Jurkat, Clone E6-1 (cell line): Measurements from ENCODE around the gene WWC1.
"Not testable (repeated sequence)": the region's sequence is repeated elsewhere in the genome, so short reads cannot be mapped to it uniquely, and the experiment has no call there.

Experiments used
- DNase-seq: peaks from one replicate; pipeline ENCODE4 v3.0.0-alpha.2; 2011; ENCODE audit warnings: low read depth, low spot score
- H3K4me3 ChIP-seq: 2 replicates; pipeline ENCODE4 v1.5.1; 2011; ENCODE audit warnings: mild to moderate bottlenecking, low read length, control low read depth, moderate library complexity

WWC1 gene

DNA sequence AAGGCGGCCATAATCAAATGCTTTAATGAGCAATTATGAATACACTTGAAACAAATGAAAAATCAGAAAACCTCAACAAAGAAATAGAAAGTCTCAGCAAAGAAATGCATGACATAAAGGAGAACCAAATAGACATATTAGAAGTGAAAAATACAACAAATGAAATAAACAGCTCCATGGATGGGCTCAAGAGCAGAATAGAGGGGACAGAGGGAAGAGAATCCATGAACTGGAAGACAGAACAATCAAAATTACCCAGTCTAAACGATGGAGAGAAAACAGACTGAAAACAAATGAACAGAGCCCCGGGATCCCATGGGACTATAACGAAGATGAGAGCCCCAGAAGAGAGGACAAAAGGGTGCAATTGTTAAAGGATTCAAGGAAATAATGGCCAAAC is 6.6 kb upstream of the WWC1 start:
- H3K4me3 ChIP-seq: no peak overlapping the region
- DNase-seq: no peak

DNA sequence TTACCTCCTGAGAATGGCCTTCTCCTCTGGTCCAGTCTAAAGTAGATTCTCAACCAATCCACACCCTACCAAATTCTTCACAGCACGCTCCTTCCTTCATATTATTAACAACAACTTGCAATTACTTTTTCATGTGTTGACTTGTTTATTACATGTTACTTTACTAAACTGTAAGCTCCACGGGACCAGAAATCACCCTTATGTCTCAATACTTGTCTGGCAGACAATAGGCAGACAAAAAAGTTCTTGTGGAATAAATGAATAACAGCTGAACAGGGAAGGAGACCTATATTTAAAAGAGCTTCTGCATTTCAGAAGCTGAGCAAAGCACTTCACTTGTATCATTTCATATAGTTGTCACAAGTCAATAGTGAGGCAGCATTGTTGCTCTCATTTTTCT is 5.7 kb upstream of the WWC1 start:
- no peak for DNase-seq
- no peak overlapping the region for H3K4me3 ChIP-seq

- no peak overlapping the region for H3K4me3 ChIP-seq
- no peak for DNase-seq
Measured at GRCh38 chr5:168286386-168286785, 5.1 kb upstream of the WWC1 start.

GRCh38 chr5:168286863-168287262 is 4.6 kb upstream of the WWC1 start:
- DNase-seq: not testable (repeated sequence)

DNA sequence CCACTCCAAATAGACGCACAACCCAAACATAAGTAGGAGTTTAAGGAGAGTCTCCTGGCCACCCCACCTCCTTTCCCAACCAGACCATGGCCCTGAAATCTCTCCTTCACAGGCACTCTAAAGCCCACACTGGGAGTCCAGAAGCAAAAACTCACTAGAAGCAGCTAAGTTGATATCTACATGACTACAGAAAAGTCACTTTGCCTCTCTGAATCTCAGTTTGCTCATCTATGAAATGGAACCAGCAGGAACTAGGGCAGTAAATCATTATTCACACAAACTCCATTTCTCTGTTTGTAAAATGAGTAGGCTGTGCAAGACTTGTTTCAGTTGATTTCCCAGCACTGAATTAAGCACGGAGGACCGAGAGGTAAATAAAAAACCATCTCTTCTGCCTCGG is 4.1 kb upstream of the WWC1 start:
- H3K4me3 ChIP-seq: no peak overlapping the region
- DNase-seq: no peak

More at GRCh38 chr5:168286863-168287262, 4.6 kb upstream of the WWC1 start:
- H3K4me3 ChIP-seq: not testable (repeated sequence)

DNA sequence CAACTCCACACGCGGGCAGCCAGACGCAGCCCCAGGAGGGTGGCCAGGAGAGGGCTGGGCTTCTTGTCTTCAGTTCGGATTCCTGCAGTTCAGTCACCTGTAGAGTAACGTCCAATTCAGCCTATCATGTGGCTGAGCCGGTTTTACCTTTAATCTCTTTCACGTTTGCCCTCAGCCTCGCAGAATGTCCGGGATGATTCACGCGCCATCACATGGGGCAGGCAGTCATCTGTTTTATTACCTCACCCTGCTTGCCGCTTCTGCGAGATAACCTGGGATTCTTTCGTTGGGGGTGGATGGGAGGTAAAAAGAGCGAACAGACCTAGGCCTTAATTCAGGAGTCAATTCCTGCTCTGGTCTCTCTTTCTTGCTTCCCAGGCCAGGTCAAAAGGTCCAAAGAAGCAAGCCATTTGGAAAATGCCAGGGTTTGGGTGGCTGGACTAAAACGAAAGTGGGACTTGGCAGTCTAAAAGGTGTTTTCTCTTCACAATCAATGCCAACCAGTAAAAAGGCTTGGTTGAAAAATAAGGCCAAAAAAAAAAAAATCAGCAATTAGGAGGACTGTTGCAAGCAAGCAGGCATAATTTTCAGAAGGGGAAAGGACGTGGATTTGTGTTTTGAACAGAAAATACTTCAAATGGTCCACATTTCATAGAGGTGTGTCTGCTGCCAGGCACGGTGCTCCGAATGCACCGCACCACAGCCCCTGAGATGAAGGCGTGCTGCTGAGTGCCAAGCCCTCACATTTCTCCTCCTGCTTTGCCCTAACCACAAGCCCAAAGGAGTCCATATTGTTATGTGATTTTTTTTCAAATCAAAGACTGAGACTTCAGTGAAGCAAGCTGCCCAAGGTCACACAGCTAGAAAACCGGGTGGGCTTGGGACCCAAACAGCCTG is 2.8 kb upstream of the WWC1 start:
- no peak for DNase-seq
- H3K4me3 ChIP-seq: no peak overlapping the region

- no peak for DNase-seq
- H3K4me3 ChIP-seq: peak overlapping the region; percentile 27
Measured at GRCh38 chr5:168290902-168291341, 523 bp upstream of the WWC1 start.

DNA sequence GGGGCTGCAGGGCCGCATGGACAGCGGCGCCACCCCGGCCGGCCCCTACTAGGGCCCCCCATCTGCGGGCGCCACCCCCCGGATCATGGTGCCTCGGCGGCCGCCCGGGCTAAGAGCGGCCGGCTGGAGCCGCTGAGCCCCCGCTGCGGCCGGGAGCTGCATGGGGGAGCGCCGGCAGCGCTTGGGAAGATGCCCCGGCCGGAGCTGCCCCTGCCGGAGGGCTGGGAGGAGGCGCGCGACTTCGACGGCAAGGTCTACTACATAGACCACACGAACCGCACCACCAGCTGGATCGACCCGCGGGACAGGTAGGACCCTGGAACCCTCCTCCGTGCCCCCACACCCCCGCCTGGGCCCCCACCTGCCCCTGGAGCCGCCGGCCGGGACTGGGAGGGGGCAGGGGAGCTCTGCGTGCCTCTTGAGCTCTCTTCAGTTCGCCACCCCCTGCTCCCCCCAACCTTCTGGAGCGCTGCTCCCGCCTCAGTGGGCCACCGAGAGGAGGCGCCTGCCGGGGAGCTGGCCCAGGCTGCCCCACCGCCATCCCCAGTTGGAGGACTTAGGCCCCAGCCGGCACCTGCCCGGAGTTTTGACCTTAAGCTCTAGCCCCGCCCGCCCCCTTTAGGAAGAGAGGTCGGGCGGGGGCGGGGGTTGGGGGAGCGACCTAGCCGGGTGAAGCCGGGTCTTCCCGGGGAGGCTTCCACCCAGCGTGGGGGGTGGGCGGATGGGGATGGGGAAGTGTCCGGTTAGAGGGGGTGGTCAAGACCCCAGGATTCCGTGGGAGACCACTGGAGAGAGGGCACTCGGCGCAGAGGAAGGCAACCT is 730 bp downstream of the WWC1 start:
- no peak overlapping the region; the same call in 1 of the 2 replicates for H3K4me3 ChIP-seq
- no peak for DNase-seq

- H3K4me3 ChIP-seq: no peak overlapping the region
- no peak for DNase-seq
Measured at GRCh38 chr5:168292786-168293696, 1.6 kb downstream of the WWC1 start.

DNA sequence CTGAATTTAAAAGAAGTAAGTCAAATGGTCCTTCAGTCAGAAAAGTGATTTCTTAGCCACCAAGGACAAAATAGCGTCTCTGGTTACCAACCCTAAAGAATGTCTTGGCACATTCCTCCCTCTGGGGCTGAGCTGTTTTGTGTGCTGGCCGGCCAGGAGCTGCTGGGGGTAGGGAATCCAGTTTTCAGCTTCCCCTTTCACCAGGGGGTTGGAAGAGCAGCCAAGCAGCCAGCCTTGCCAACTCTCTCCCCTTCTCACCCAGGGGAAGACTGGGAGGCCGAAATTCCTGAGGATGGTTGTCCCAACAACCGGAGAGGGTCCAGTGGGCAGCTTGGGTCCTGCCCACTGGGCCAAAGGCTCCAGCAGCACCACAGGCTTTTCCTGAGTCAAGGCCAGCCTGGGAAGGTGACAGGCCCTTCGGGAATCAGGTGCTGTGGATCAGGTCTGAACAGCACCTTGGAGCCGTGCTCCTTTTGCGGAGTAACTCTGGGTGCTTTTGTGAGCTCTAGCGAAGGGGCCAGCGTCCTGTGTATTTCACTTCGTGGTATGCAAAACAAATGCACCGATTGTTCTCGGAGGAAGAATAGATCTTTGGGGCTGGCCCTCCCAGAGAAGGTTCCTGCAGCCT is 4.2 kb downstream of the WWC1 start:
- DNase-seq: no peak

DNA sequence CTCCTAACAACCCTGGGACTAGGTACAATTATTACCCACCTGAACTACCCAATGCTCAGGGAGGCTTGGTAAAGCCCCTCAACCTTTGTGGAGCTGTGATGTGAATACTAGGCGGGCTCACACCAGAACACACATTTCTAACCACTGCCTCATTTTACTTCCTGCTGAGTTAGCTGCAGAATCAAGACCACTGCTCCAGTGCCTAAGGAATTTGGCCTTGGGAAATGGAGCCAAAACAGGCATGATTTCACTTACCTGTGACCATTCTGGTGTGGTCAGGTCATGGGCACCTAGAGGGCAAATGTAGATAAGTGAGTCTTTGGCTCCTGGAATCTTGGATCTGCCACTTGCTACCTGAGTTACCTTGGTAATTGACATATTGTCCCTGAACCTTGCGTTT is 5.2 kb downstream of the WWC1 start:
- no peak for DNase-seq
- H3K4me3 ChIP-seq: no peak overlapping the region

More for the DNA sequence above, 4.2 kb downstream of the WWC1 start:
- no peak overlapping the region for H3K4me3 ChIP-seq

- H3K4me3 ChIP-seq: no peak overlapping the region
- no peak for DNase-seq
Measured at GRCh38 chr5:168298949-168299348, 7.5 kb downstream of the WWC1 start.

GRCh38 chr5:168299372-168299771 is 7.9 kb downstream of the WWC1 start:
- no peak overlapping the region for H3K4me3 ChIP-seq
- DNase-seq: no peak

- H3K4me3 ChIP-seq: no peak overlapping the region
Measured at GRCh38 chr5:168300326-168301182, 9.1 kb downstream of the WWC1 start.

DNA sequence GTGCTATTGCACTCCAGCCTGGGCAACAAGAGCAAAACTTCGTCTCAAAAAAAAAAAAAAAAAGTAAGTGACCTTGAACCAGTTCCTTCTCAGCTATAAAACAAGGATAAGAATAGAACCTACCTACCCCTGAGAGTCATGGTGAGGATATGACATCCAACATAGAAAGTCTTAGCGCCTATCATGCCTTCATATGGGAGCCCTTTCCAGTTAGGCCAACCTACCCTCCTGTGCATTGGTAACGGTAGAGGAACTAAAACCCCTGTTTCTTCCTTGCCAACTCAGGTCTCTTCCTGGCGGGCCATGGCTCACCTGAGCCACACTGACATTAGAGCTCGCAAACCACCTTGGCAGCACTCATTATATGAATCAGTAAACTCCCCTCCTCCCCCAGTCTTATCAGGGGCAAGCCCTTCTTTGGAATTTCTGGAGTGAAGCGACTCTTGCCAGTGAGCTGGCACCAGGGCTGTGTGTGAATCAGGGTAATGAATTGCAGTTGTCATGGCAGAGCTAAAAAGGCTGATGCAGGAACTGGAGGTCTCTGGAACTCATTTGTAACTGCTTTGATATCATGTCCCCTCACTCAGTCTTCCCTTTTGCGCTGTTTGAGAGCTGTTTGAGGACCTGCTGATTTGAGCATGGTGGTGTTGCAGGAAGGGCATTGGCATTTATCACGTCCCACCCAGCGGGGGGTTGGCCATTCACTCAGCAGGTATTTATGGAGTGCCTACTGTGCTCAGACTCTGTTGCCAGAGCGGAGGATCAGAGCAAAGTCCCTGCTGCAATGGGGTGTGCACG is 10.3 kb downstream of the WWC1 start:
- no peak for DNase-seq

More at GRCh38 chr5:168300326-168301182, 9.1 kb downstream of the WWC1 start:
- no peak for DNase-seq

DNA sequence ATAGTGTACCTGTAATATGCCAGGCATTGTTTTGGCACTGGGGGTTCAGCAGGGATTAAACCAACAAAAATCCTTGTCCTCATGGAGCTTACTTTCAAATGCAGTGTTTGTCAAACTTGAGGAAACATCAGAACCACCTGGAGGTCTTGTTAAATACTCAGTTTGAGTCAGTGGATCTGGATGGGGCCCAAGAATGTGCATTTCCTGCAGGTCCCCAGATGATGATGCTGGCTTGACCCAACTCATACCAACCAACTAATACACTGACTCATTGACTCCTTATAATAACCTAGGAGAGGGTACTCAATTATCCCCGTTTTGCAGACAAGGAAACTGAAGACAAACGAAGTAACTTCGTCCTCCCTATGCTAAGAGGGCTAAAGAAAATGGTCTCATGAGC is 11.3 kb downstream of the WWC1 start:
- no peak for DNase-seq

More for the DNA sequence above, 10.3 kb downstream of the WWC1 start:
- H3K4me3 ChIP-seq: no peak overlapping the region

More for the DNA sequence above, 11.3 kb downstream of the WWC1 start:
- H3K4me3 ChIP-seq: no peak overlapping the region
